NB4 (cell line): ENCODE results near the gene ELFN2.

ENCODE experiments used
- POLR2A ChIP-seq: IDR thresholded peaks from 2 replicates; pipeline ENCODE4 v1.6.1; 2011; ENCODE audit warnings: mild to moderate bottlenecking; ENCODE audit not compliant: insufficient read length; ENCODE audit errors: extremely low read depth
- TF ChIP-seq, protein P1 (sequence below): IDR thresholded peaks from one replicate; pipeline ENCODE4 v1.5.1; 2012; ENCODE audit warnings: low read depth, low read length

DNA sequence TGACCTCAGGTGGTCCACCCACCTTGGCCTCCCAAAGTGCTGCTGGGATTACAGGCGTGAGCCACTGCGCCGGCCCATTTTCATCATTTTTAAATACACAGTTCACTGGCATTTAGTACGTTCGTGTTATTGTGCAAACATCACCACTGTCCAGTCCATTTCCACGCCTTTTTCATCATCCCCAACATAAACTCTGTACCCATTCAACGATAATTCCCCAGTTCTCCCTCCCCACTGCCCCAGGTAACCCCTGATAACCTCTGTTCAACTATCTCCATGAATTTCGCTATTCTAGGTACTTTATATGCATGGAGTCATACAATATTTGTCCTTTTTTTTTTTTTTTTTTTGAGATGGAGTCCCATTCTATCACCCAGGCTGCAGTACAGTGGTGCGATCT lies 18.2 kb upstream of the ELFN2 start:
- TF ChIP-seq, protein P1, sequence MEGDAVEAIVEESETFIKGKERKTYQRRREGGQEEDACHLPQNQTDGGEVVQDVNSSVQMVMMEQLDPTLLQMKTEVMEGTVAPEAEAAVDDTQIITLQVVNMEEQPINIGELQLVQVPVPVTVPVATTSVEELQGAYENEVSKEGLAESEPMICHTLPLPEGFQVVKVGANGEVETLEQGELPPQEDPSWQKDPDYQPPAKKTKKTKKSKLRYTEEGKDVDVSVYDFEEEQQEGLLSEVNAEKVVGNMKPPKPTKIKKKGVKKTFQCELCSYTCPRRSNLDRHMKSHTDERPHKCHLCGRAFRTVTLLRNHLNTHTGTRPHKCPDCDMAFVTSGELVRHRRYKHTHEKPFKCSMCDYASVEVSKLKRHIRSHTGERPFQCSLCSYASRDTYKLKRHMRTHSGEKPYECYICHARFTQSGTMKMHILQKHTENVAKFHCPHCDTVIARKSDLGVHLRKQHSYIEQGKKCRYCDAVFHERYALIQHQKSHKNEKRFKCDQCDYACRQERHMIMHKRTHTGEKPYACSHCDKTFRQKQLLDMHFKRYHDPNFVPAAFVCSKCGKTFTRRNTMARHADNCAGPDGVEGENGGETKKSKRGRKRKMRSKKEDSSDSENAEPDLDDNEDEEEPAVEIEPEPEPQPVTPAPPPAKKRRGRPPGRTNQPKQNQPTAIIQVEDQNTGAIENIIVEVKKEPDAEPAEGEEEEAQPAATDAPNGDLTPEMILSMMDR = no peak
- TF ChIP-seq POLR2A = no peak
